Dermis blood vessel endothelial cell (primary cell): Measurements from ENCODE around the gene SNAPIN. TPM values are rescaled to one million over a fixed set of nuclear protein-coding genes. Genes with fewer than 3 reads are reported as not detected.

Experiments used
- total RNA-seq: library from RNA; depleted of rRNA; stranded (reverse); fragments of >200 nt; gene quantifications from 2 replicates; pipeline ENCODE4 v1.2.3, GENCODE V29; 2014

The SNAPIN gene
- total RNA-seq, 1 donor from 2014 or later: 60.8 TPM

Other genes starting within 250 kb of the SNAPIN start
- gene S100A7A, start 242.2 kb upstream of the SNAPIN start, total RNA-seq: not detected in 2 replicates
- gene S100A7, start 198.1 kb upstream of the SNAPIN start, total RNA-seq: not detected in 2 replicates
- gene S100A6, start 122.7 kb upstream of the SNAPIN start, total RNA-seq: 239 and 342 TPM in 2 replicates
- not detected in 2 replicates for gene S100A5, start 117.8 kb upstream of the SNAPIN start, total RNA-seq
- 7.1 and 22.6 TPM in 2 replicates for gene S100A4, start 112.9 kb upstream of the SNAPIN start, total RNA-seq
- 1.3 and 1.4 TPM in 2 replicates for gene S100A3, start 109.4 kb upstream of the SNAPIN start, total RNA-seq
- gene S100A2, start 92.9 kb upstream of the SNAPIN start, total RNA-seq: 0.51 and 0.98 TPM in 2 replicates
- 581 and 601 TPM in 2 replicates for gene S100A16, start 45.6 kb upstream of the SNAPIN start, total RNA-seq
- gene S100A14, start 42.4 kb upstream of the SNAPIN start, total RNA-seq: 0.42 and 0.68 TPM in 2 replicates
- gene S100A13, start 31.2 kb upstream of the SNAPIN start, total RNA-seq: 39.0 and 91.7 TPM in 2 replicates
- not detected in 2 replicates for gene S100A1, start 30.3 kb upstream of the SNAPIN start, total RNA-seq
- 21.1 and 25.9 TPM in 2 replicates for gene CHTOP, start 24.6 kb upstream of the SNAPIN start, total RNA-seq
- gene ILF2, start 12.3 kb downstream of the SNAPIN start, total RNA-seq: 267 and 268 TPM in 2 replicates
- 54.4 and 56.5 TPM in 2 replicates for gene NPR1, start 20.0 kb downstream of the SNAPIN start, total RNA-seq
- gene INTS3, start 69.3 kb downstream of the SNAPIN start, total RNA-seq: 31.3 and 42.7 TPM in 2 replicates
- gene SLC27A3, start 116.7 kb downstream of the SNAPIN start, total RNA-seq: 27.6 and 30.0 TPM in 2 replicates